Left lung (tissue), 10 donors: ENCODE data around the gene RYR2. TPM values are rescaled to one million over a fixed set of nuclear protein-coding genes. Genes with fewer than 3 reads are reported as not detected.

Experiments
- ATAC-seq: fragments of 200-7000 bp; cut with Tn5 transposase; one replicate; pipeline ENCODE4 v1.9.1; 2020; ENCODE audit warnings: moderate library complexity
- DNase-seq, 4 donors: peaks; one replicate each; pipeline ENCODE4 v3.0.0-alpha.2; 2013 to 2020
- H3K27ac ChIP-seq, 2 donors: fragments of 200-600 bp; sonication (generic) in 1 of 2; one replicate each; pipeline versions ENCODE4 v1.5.0 to v1.8.0; 2020 to 2021
- H3K27me3 ChIP-seq, 2 donors: fragments of 200-600 bp; sonication (generic) in 1 of 2; one replicate each; pipeline versions ENCODE4 v1.5.0 to v1.8.0; 2020 to 2021
- H3K36me3 ChIP-seq, 2 donors: fragments of 200-600 bp; sonication (generic) in 1 of 2; one replicate each; pipeline versions ENCODE4 v1.5.0 to v1.8.0; 2020 to 2021
- H3K4me1 ChIP-seq, 2 donors: fragments of 200-600 bp; one replicate each; pipeline ENCODE4 v1.8.0; 2021
- H3K4me3 ChIP-seq, 2 donors: fragments of 200-600 bp; sonication (generic) in 1 of 2; one replicate each; pipeline versions ENCODE4 v1.5.0 to v1.8.0; 2020 to 2021; ENCODE audit warnings: mild to moderate bottlenecking in 1 of 2
- H3K9me3 ChIP-seq, 2 donors: fragments of 200-600 bp; sonication (generic) in 1 of 2; one replicate each; pipeline versions ENCODE4 v1.5.0 to v1.8.0; 2020 to 2021
- intact Hi-C, 2 donors: fragments of 100-400 bp; cut with DNase I; formaldehyde crosslinking; loops; one replicate each; pipeline versions ENCODE4 v1.11.2 to v1.14.2; 2022
- polyA plus RNA-seq, 6 donors: library from polyadenylated mRNA; unstranded; fragments of 120-200 nt; gene quantifications; one replicate each; pipeline ENCODE4 v1.2.1, GENCODE V29; 2013; ENCODE audit not compliant: insufficient read length in 6 of 6
- total RNA-seq, 2 donors: library from RNA; stranded (reverse); fragmentation: NEBNext Ultra II Directional; extraction: Animal tissue kit (Norgen Biotek cat#: 25700); gene quantifications; one replicate each; pipeline ENCODE4 v1.2.1, GENCODE V29; 2021
- TF ChIP-seq, protein P1 (sequence below), 2 donors: fragments of 200-600 bp; sonication (generic) in 1 of 2; IDR thresholded peaks; one replicate each; pipeline versions ENCODE4 v1.5.0 to v1.8.0; 2021; ENCODE audit warnings: antibody characterized with exemption in 2 of 2
- donor health status: DM: no; HTN: yes; CAD: no.
- donor health status: DM: no; HTN: no; CAD: no.

The RYR2 gene
- total and polyA plus RNA-seq, 8 donors = 4.7 to 10.3 (median 7.6) TPM

DNA sequence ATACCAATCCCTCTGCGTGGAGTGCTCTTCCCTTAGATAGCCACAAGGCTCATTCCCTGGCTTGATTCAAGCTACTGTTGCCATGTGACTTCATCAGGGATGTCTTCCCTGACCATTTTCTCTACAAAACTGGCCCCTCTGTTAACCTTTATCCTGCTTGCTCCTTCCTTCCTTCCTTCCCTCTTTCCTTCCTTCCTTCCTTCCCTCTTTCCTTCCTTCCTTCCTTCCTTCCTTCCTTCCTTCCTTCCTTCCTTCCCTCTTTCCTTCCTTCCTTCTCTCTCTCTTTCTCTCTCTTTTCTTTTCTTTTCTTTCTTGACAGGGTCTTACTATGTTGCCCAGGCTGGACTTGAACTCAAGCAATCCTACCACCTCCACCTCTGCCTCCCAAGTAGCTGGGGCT is 6.2 kb upstream of the RYR2 start:
- H3K9me3 ChIP-seq = no peaks in the 10 kb centered on the region
- ATAC-seq (no peak), DNase-seq (no peak)
- no peaks in the 10 kb centered on the region for H3K4me1 ChIP-seq
- no peak overlapping the region for H3K4me3 ChIP-seq
- no peaks in the 10 kb centered on the region for H3K36me3 ChIP-seq
- intact Hi-C loops = no loop called here
- no peak overlapping the region for H3K27ac ChIP-seq
- H3K27me3 ChIP-seq = peaks cover 4 to 20% of the 10 kb centered on the region in 2 donors
- TF ChIP-seq, protein P1, sequence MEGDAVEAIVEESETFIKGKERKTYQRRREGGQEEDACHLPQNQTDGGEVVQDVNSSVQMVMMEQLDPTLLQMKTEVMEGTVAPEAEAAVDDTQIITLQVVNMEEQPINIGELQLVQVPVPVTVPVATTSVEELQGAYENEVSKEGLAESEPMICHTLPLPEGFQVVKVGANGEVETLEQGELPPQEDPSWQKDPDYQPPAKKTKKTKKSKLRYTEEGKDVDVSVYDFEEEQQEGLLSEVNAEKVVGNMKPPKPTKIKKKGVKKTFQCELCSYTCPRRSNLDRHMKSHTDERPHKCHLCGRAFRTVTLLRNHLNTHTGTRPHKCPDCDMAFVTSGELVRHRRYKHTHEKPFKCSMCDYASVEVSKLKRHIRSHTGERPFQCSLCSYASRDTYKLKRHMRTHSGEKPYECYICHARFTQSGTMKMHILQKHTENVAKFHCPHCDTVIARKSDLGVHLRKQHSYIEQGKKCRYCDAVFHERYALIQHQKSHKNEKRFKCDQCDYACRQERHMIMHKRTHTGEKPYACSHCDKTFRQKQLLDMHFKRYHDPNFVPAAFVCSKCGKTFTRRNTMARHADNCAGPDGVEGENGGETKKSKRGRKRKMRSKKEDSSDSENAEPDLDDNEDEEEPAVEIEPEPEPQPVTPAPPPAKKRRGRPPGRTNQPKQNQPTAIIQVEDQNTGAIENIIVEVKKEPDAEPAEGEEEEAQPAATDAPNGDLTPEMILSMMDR (IDR thresholded peaks at IDR 0.05) = no peak

DNA sequence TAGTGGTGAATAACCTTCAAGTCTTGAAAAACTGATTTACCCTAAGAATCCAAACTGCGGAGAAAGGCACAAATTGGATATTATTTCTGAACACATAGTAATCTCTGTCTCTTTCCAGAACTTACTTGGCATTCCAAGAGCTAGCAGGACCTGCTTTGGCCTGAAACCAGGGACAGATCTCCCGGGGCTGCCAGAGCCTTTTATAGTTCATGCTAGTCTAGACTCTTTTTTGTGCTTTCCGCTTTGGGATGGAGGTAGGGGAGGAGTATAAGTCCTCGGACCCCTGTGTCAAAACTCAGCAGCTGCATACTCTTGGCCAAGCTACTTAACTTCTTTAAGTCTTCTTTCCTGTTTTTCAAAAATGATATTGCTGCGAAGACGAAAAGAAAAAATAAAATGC is 3.8 kb upstream of the RYR2 start:
- intact Hi-C loops = no loop called here
- ATAC-seq (no peak), DNase-seq (no peak)
- Histone ChIP-seq H3K9me3 (no peaks in the 10 kb centered on the region), H3K36me3 (no peaks in the 10 kb centered on the region), H3K27me3 (peaks cover 20 to 45% of the 10 kb centered on the region in 2 donors), H3K27ac (no peak overlapping the region), H3K4me3 (no peak overlapping the region), H3K4me1 (no peaks in the 10 kb centered on the region)
- TF ChIP-seq, protein P1 (IDR thresholded peaks at IDR 0.05) = no peak

DNA sequence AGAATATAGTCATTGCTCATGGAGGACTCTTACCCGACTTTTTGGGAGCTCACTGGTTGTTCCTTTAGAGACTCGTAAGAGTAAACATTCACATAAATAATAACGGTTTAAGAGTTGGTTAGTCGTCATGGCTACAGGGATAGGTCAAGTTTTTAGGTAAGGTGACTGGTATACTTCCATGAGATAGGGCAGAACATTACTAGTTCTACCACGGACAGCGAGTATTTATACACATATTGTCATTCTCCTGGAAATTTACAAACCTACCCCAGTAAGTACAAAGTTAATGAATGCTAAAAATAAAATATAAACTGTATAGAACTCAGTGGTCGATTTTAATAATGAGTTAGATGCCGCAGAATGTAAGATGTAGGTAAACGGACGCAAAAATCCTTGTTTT is 1.2 kb upstream of the RYR2 start:
- Histone ChIP-seq H3K4me1 (no peaks in the 10 kb centered on the region), H3K27ac (no peak overlapping the region), H3K9me3 (no peaks in the 10 kb centered on the region), H3K36me3 (no peaks in the 10 kb centered on the region), H3K27me3 (peaks cover 26 to 71% of the 10 kb centered on the region in 2 donors), H3K4me3 (no peak overlapping the region)
- intact Hi-C loops = no loop called here
- TF ChIP-seq, protein P1 (IDR thresholded peaks at IDR 0.05) = no peak
- ATAC-seq (no peak), DNase-seq (no peak)

DNA sequence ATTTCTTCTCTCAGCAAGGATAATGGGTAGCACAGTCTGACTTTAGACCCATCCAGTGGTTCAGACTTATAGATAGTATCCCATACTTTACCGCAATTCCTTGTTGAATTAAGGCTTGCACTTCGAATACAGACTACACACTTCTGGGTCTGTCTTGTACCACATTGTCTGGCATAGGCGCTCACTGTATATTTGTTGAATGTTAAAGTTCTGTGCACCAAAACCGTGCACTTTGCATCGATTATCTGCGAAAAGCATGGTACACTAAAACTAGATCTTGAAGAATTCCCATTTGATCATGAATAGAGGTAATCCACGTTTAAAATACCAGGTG is 556 bp upstream of the RYR2 start:
- TF ChIP-seq, protein P1 (IDR thresholded peaks at IDR 0.05) = no peak
- H3K27me3 ChIP-seq = peaks cover 26 to 77% of the 10 kb centered on the region in 2 donors
- intact Hi-C loops = no loop called here
- H3K9me3 ChIP-seq = no peaks in the 10 kb centered on the region
- H3K27ac ChIP-seq = no peak overlapping the region
- peak overlapping the region in 1 of 2 donors; percentile 40 for H3K4me3 ChIP-seq
- ATAC-seq = peak; percentile 5
- H3K4me1 ChIP-seq = no peaks in the 10 kb centered on the region
- H3K36me3 ChIP-seq = no peaks in the 10 kb centered on the region
- no peak for DNase-seq

DNA sequence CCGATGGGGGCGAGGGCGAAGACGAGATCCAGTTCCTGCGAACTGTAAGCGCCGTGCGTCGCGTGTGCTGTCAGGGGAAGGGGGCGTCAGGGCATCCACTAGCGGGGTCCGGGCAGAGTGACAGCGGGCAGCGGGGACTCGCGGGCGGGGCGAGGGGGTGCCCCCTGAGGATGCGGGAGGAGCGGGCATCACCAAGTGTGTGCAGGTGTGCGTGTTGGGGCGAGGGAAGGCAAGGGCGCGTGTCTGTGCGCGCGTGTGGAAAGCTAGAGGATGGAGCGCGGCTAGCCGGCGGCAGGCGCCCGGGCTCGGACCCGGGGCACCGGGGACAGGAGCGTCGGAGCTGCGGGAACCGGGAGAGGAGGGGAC is 525 bp downstream of the RYR2 start:
- intact Hi-C loops = no loop called here

More for the DNA sequence above, 525 bp downstream of the RYR2 start:
- Histone ChIP-seq H3K4me1 (no peaks in the 10 kb centered on the region), H3K9me3 (no peaks in the 10 kb centered on the region), H3K36me3 (no peaks in the 10 kb centered on the region), H3K4me3 (peak overlapping the region; percentile 40 to 42), H3K27me3 (peaks cover 26 to 77% of the 10 kb centered on the region in 2 donors), H3K27ac (no peak overlapping the region)
- TF ChIP-seq, protein P1 (IDR thresholded peaks at IDR 0.05) = no peak
- ATAC-seq (no peak), DNase-seq (peak in 1 of 4 donors; percentile 58)
